GM21381 (cell line): ENCODE data around the gene R3HCC1L.

Experiments used
- ATAC-seq: cut with Tn5 transposase; IDR thresholded peaks from one replicate; pipeline ENCODE4 v1.9.1; 2021; ENCODE audit warnings: mild to moderate bottlenecking, moderate library complexity; ENCODE audit not compliant: unreplicated experiment

R3HCC1L gene

GRCh38 chr10:98272245-98272644 lies 137.8 kb downstream of the R3HCC1L start:
- no peak for ATAC-seq

GRCh38 chr10:98272656-98273055 lies 138.2 kb downstream of the R3HCC1L start:
- ATAC-seq = no peak

- no peak for ATAC-seq
Observed at GRCh38 chr10:98273057-98273850, 138.8 kb downstream of the R3HCC1L start.

GRCh38 chr10:98274562-98274961 lies 140.1 kb downstream of the R3HCC1L start:
- no peak for ATAC-seq

GRCh38 chr10:98276311-98276710 lies 141.9 kb downstream of the R3HCC1L start:
- no peak for ATAC-seq

- ATAC-seq = no peak
Observed at GRCh38 chr10:98285416-98285815, 151.0 kb downstream of the R3HCC1L start.

- no peak for ATAC-seq
Observed at GRCh38 chr10:98286419-98286818, 152.0 kb downstream of the R3HCC1L start.

- ATAC-seq = no peak
Observed at GRCh38 chr10:98287321-98287720, 152.9 kb downstream of the R3HCC1L start.

- no peak for ATAC-seq
Observed at GRCh38 chr10:98289802-98290209, 155.3 kb downstream of the R3HCC1L start.

GRCh38 chr10:98292971-98293370 lies 158.5 kb downstream of the R3HCC1L start:
- no peak for ATAC-seq

GRCh38 chr10:98293550-98294269 lies 159.3 kb downstream of the R3HCC1L start:
- no peak for ATAC-seq

- ATAC-seq = no peak
Observed at GRCh38 chr10:98294270-98294627, 159.8 kb downstream of the R3HCC1L start.
